K562 (cell line): ENCODE data around the gene YPEL2. TPM values are rescaled to one million over a fixed set of nuclear protein-coding genes. Genes with fewer than 3 reads are reported as not detected.

Experiments used
- C11orf30 ChIP-seq: fragments of 450-650 bp; IDR thresholded peaks from 2 replicates; pipeline ENCODE4 v1.6.1; 2016; ENCODE audit warnings: low read depth, mild to moderate bottlenecking
- KDM1A ChIP-seq, 2 experiments: fragments of 450-650 bp; IDR thresholded peaks; 2 replicates each; pipeline ENCODE4 v1.6.1; 2016; ENCODE audit warnings: mild to moderate bottlenecking in 2 of 2
- L3MBTL2 ChIP-seq: fragments of 450-650 bp; IDR thresholded peaks from 2 replicates; pipeline ENCODE4 v1.6.1; 2016; ENCODE audit warnings: mild to moderate bottlenecking, moderate library complexity
- MAZ ChIP-seq, 2 experiments: fragments of 450-650 bp in 1 of 2; sonication (generic) in 1 of 2; formaldehyde crosslinking; IDR thresholded peaks in 1 of 2; conservative IDR thresholded peaks in 1 of 2; 2 replicates each; pipeline versions ENCODE4 v1.4.0 to v1.5.0; 2020; ENCODE audit warnings: mild to moderate bottlenecking in 1 of 2, missing genetic modification reagents in 1 of 2
- MBD2 ChIP-seq: sonication (generic); IDR thresholded peaks from 2 replicates; pipeline ENCODE4 v1.6.1; 2016; ENCODE audit warnings: low read depth, borderline replicate concordance
- NEUROD1 ChIP-seq: fragments of 150-350 bp; IDR thresholded peaks from 2 replicates; pipeline ENCODE4 v1.6.1; 2014; ENCODE audit warnings: borderline replicate concordance, low read length, low read depth; ENCODE audit not compliant: partially characterized antibody
- PYGO2 ChIP-seq: fragments of 450-650 bp; IDR thresholded peaks from 2 replicates; pipeline ENCODE4 v1.6.1; 2016; ENCODE audit warnings: mild to moderate bottlenecking, missing genetic modification characterization, moderate library complexity, missing compliant biosample characterization
- RB1 ChIP-seq: fragments of 450-650 bp; IDR thresholded peaks from 2 replicates; pipeline ENCODE4 v1.6.1; 2017; ENCODE audit warnings: low read depth, mild to moderate bottlenecking
- SIN3B ChIP-seq: fragments of 450-650 bp; IDR thresholded peaks from 2 replicates; pipeline ENCODE4 v1.6.1; 2017; ENCODE audit warnings: low read depth, mild to moderate bottlenecking, moderate library complexity
- SPI1 ChIP-seq: IDR thresholded peaks from 2 replicates; pipeline ENCODE4 v1.6.1; 2011; ENCODE audit warnings: low read depth, low read length, control low read depth, borderline replicate concordance
- ZNF436 ChIP-seq: fragments of 250-450, 450-650 bp; sonication (Bioruptor Pico); formaldehyde crosslinking; IDR thresholded peaks from 2 replicates; pipeline ENCODE4 v1.7.0; 2020; ENCODE audit warnings: mild to moderate bottlenecking
- polyA plus RNA-seq, 8 experiments: library from polyadenylated mRNA; depleted of rRNA in 4 of 8; stranded (reverse) in 5 of 8; unstranded in 3 of 8; fragments of >200 nt; fragmentation: Nextera tagmentation in 2 of 8; fragmentation: Illumina TruSeq in 1 of 8; extraction: Ambion mirVana in 2 of 8; extraction: Trizol in 1 of 8; gene quantifications; 2 replicates each; pipeline versions ENCODE4 v1.2.1 to v1.2.3, GENCODE V29; 2011 to 2014; ENCODE audit warnings: inconsistent platforms in 1 of 8, missing spikeins in 1 of 8
- total RNA-seq, 7 experiments: library from RNA; depleted of rRNA in 6 of 7; stranded (reverse); fragments of >200 nt in 6 of 7; fragmentation: Illumina TruSeq in 2 of 7; extraction: Trizol in 2 of 7; gene quantifications; 2 replicates each; pipeline versions ENCODE4 v1.2.1 to v1.2.3, GENCODE V29; 2011 to 2021; ENCODE audit warnings: low replicate concordance in 1 of 7
- TF ChIP-seq, protein P1 (sequence below): fragments of 450-650 bp; formaldehyde crosslinking; IDR thresholded peaks from 2 replicates; pipeline ENCODE4 v1.4.0; 2020; ENCODE audit warnings: mild to moderate bottlenecking, mixed read lengths
- TF ChIP-seq, protein P2 (sequence below): sonication (generic); formaldehyde crosslinking; IDR thresholded peaks from 2 replicates; pipeline ENCODE4 v1.8.1; 2023; ENCODE audit warnings: mild to moderate bottlenecking, missing genetic modification reagents
- TF ChIP-seq, protein P3 (sequence below): fragments of 450-650 bp; IDR thresholded peaks from 2 replicates; pipeline ENCODE4 v1.6.1; 2016
- TF ChIP-seq, protein P4 (sequence below): fragments of 200-800 bp; sonication (Bioruptor generic); IDR thresholded peaks from 2 replicates; pipeline ENCODE4 v1.6.1; 2017; ENCODE audit warnings: missing genetic modification characterization, missing compliant biosample characterization
- TF ChIP-seq, protein P5 (sequence below): IDR thresholded peaks from 2 replicates; pipeline ENCODE4 v1.6.1; 2012; ENCODE audit warnings: low read depth, low read length, improper control_type of control experiment, borderline replicate concordance
- TF ChIP-seq, protein P6 (sequence below): fragments of 200-800 bp; sonication (Bioruptor generic); IDR thresholded peaks from 2 replicates; pipeline ENCODE4 v1.6.1; 2017; ENCODE audit warnings: missing genetic modification characterization, missing compliant biosample characterization

YPEL2 gene
- total and polyA plus RNA-seq, 9 of the 15 experiments (the other 6 are each of a cell fraction or from before 2014, with no cell fraction given), result 0.11 to 2.4 (median 0.47) TPM

DNA sequence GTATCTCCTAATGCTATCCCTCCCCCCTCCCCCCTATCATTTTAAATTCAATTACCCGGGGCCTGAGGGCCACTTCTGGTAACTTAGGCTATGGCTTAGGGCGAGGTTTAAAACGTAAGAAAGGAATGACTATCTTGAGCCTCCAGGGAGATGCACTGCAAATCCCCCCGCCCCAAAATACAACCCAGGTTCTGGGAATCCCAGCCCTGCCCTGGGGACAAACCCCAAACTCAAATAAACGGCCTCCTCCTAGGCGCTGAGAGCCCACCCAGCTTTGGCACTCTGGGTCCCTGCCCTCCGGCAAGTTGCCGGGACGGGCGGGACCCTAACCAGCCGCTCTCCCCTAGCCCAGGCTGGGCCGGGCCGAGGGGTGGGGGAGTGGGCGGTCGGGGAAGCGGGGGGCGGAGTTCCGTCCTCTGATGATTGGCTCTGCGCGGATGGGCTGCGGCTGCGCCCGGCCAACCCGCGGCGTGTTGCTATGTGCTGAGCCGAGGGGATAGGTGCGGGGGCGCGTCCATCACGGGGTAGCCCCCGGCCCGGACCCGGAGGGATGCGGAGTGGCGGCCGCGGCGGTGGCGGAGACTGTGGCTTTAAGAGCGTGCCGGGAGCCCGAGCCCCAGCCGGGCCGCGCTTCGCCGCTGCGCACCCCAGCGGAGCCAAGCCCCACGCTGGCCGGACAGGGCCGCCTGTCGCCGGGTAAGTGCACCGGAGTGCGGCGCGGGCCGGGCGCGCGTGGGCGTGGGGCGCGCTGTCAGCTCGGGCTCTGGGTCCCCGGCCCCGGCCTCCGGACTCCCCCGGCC is at the start of gene YPEL2 (continued):
- TF ChIP-seq, protein P1, sequence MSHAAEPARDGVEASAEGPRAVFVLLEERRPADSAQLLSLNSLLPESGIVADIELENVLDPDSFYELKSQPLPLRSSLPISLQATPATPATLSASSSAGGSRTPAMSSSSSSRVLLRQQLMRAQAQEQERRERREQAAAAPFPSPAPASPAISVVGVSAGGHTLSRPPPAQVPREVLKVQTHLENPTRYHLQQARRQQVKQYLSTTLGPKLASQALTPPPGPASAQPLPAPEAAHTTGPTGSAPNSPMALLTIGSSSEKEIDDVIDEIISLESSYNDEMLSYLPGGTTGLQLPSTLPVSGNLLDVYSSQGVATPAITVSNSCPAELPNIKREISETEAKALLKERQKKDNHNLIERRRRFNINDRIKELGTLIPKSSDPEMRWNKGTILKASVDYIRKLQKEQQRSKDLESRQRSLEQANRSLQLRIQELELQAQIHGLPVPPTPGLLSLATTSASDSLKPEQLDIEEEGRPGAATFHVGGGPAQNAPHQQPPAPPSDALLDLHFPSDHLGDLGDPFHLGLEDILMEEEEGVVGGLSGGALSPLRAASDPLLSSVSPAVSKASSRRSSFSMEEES, result no peak
- TF ChIP-seq, protein P2, sequence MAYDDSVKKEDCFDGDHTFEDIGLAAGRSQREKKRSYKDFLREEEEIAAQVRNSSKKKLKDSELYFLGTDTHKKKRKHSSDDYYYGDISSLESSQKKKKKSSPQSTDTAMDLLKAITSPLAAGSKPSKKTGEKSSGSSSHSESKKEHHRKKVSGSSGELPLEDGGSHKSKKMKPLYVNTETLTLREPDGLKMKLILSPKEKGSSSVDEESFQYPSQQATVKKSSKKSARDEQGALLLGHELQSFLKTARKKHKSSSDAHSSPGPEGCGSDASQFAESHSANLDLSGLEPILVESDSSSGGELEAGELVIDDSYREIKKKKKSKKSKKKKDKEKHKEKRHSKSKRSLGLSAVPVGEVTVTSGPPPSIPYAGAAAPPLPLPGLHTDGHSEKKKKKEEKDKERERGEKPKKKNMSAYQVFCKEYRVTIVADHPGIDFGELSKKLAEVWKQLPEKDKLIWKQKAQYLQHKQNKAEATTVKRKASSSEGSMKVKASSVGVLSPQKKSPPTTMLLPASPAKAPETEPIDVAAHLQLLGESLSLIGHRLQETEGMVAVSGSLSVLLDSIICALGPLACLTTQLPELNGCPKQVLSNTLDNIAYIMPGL (CRISPR knock-in tag), result no peak
- TF ChIP-seq, protein P3, sequence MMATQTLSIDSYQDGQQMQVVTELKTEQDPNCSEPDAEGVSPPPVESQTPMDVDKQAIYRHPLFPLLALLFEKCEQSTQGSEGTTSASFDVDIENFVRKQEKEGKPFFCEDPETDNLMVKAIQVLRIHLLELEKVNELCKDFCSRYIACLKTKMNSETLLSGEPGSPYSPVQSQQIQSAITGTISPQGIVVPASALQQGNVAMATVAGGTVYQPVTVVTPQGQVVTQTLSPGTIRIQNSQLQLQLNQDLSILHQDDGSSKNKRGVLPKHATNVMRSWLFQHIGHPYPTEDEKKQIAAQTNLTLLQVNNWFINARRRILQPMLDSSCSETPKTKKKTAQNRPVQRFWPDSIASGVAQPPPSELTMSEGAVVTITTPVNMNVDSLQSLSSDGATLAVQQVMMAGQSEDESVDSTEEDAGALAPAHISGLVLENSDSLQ, result peak; percentile 99
- TF ChIP-seq RB1 (peak; percentile 25; the same call in 1 of the 2 replicates), SPI1 (no peak), L3MBTL2 (peak; percentile 24; the same call in 1 of the 2 replicates), KDM1A (IDR thresholded peaks at IDR 0.05) (peak in 1 of 2 experiments; percentile 25; a peak in 1 of 4 replicates), SIN3B (peak; percentile 65; the same call in 1 of the 2 replicates), PYGO2 (tag) (no peak), ZNF436 (CRISPR knock-in tag) (no peak), NEUROD1 (peak; percentile 86), C11orf30 (no peak), MAZ (CRISPR knock-in tag; conservative IDR thresholded peaks at IDR 0.05 in 1 of 2, IDR thresholded peaks at IDR 0.05 in 1 of 2) (no peak; a peak in 1 of 4 replicates), MBD2 (peak; percentile 91)
- TF ChIP-seq, protein P4, sequence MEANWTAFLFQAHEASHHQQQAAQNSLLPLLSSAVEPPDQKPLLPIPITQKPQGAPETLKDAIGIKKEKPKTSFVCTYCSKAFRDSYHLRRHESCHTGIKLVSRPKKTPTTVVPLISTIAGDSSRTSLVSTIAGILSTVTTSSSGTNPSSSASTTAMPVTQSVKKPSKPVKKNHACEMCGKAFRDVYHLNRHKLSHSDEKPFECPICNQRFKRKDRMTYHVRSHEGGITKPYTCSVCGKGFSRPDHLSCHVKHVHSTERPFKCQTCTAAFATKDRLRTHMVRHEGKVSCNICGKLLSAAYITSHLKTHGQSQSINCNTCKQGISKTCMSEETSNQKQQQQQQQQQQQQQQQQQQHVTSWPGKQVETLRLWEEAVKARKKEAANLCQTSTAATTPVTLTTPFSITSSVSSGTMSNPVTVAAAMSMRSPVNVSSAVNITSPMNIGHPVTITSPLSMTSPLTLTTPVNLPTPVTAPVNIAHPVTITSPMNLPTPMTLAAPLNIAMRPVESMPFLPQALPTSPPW (CRISPR knock-in tag), result peak; percentile 51
- TF ChIP-seq, protein P5, sequence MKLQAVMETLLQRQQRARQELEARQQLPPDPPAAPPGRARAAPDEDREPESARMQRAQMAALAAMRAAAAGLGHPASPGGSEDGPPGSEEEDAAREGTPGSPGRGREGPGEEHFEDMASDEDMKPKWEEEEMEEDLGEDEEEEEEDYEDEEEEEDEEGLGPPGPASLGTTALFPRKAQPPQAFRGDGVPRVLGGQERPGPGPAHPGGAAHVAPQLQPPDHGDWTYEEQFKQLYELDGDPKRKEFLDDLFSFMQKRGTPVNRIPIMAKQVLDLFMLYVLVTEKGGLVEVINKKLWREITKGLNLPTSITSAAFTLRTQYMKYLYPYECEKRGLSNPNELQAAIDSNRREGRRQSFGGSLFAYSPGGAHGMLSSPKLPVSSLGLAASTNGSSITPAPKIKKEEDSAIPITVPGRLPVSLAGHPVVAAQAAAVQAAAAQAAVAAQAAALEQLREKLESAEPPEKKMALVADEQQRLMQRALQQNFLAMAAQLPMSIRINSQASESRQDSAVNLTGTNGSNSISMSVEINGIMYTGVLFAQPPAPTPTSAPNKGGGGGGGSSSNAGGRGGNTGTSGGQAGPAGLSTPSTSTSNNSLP, result no peak
- TF ChIP-seq, protein P6, sequence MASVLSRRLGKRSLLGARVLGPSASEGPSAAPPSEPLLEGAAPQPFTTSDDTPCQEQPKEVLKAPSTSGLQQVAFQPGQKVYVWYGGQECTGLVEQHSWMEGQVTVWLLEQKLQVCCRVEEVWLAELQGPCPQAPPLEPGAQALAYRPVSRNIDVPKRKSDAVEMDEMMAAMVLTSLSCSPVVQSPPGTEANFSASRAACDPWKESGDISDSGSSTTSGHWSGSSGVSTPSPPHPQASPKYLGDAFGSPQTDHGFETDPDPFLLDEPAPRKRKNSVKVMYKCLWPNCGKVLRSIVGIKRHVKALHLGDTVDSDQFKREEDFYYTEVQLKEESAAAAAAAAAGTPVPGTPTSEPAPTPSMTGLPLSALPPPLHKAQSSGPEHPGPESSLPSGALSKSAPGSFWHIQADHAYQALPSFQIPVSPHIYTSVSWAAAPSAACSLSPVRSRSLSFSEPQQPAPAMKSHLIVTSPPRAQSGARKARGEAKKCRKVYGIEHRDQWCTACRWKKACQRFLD (CRISPR knock-in tag), result no peak
